Measurements from ENCODE around the gene OR52R1. TPM values are rescaled to one million over a fixed set of nuclear protein-coding genes. Genes with fewer than 3 reads are reported as not detected.

Gene OR52R1
- total and polyA plus RNA-seq, 2 donors (not counting 3 experiments of a cell fraction or from before 2014, with no cell fraction given) = not detected

DNA sequence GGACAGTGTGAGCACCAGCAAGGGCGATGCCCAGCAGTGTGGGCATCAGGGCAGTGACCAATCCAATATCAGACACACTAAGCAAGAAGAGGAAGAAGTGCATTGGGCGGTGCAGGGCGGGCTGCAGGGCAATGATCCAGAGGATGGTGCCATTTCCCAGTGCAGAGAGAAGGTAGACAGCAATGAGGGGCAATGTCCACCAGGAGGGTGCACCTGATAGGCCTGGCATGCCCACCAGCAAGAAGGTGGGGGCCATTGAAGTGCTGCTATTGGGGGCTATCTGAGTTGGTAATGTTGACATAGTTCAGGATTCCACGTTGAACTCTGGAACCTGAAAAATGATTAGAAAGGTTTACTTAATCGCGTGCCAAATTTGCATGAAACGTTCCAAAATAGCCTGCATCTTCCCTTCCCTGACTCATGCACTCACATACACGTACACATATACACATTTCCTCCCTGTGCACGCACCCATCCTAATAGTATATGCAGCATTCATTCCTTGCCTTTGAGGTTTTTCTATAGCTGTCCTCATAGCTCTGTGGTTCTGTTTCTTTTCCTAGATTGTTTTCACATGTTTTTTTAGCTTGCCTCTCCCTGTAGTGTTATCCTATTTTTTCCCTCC, 44.8 kb upstream of the OR52R1 start, which contains the start of gene OR51S1:
Gene OR51S1 (minus strand): TSS at position 301 of the 625 bp plus-strand sequence. CDS start 0 bp downstream, at position 301.
- FAIRE-seq (no peak), DNase-seq (ENCODE audit: low read depth, low spot score) (no peak)
- H2AFZ ChIP-seq (ENCODE audit: low read depth, low read length) = no peak within 1 kb of the TSS
- ChIA-PET POLR2A (no interaction called here), CTCF (no interaction called here)
- no TSS peak for BruUV-seq (replicated peaks)
- H3K4me2 ChIP-seq (ENCODE audit: insufficient read depth, low read length) = no peak within 1 kb of the TSS
- no peaks in the 10 kb centered on the region for H3K79me2 ChIP-seq (ENCODE audit: control insufficient read depth, insufficient read depth, low read length)
- no peaks in the 10 kb centered on the region for H3K27me3 ChIP-seq (ENCODE audit: control insufficient read depth in 2 of 2, insufficient read depth in 2 of 2, low read length in 2 of 2)
- intact Hi-C loops (cut with micrococcal nuclease) = no loop called here
- no peaks in the 10 kb centered on the region for H4K20me1 ChIP-seq (replicated peaks; ENCODE audit: control insufficient read depth, extremely low read depth, insufficient read depth, low read length)
- H3K4me1 ChIP-seq (ENCODE audit: control insufficient read depth, extremely low read depth, insufficient read depth, low read length) = no peaks in the 10 kb centered on the region
- no peak within 1 kb of the TSS for H3K27ac ChIP-seq (ENCODE audit: insufficient read depth, low read depth, low read length)
- H3K9me3 ChIP-seq (replicated peaks; ENCODE audit: control insufficient read depth, insufficient read depth, low read length) = no peaks in the 10 kb centered on the region
- no peak within 1 kb of the TSS for H3K4me3 ChIP-seq (replicated peaks in 1 of 3; ENCODE audit: insufficient read depth in 1 of 3, low read depth in 1 of 3, low read length in 3 of 3)
- H3K36me3 ChIP-seq (ENCODE audit: control insufficient read depth in 2 of 2, extremely low read depth in 1 of 2, insufficient read depth in 2 of 2, low read length in 2 of 2) = no peaks in the 10 kb centered on the region
- no peaks in the 10 kb centered on the region for H3K9me1 ChIP-seq (replicated peaks; ENCODE audit: control insufficient read depth, extremely low read depth, insufficient read depth, low read length)
- TF ChIP-seq GATA2 (IDR thresholded peaks at IDR 0.05; ENCODE audit: insufficient read depth, insufficient read length, low read depth, low read length) (no peak), FOS (IDR thresholded peaks at IDR 0.05; ENCODE audit: borderline replicate concordance, insufficient read depth, low read length) (no peak), POLR2A (IDR thresholded peaks at IDR 0.05; ENCODE audit: low read depth, low read length) (no peak), POLR2AphosphoS5 (IDR thresholded peaks at IDR 0.05; ENCODE audit: insufficient read depth, low read depth, low read length) (no peak), JUN (IDR thresholded peaks at IDR 0.05; ENCODE audit: borderline replicate concordance, insufficient read depth, insufficient read length, low read depth) (no peak), EZH2 (IDR thresholded peaks at IDR 0.05; ENCODE audit: borderline replicate concordance, low read depth, low read length, severe bottlenecking) (no peak), MYC (IDR thresholded peaks at IDR 0.05; ENCODE audit: low read depth, low read length) (no peak)
- TF ChIP-seq, protein P1, sequence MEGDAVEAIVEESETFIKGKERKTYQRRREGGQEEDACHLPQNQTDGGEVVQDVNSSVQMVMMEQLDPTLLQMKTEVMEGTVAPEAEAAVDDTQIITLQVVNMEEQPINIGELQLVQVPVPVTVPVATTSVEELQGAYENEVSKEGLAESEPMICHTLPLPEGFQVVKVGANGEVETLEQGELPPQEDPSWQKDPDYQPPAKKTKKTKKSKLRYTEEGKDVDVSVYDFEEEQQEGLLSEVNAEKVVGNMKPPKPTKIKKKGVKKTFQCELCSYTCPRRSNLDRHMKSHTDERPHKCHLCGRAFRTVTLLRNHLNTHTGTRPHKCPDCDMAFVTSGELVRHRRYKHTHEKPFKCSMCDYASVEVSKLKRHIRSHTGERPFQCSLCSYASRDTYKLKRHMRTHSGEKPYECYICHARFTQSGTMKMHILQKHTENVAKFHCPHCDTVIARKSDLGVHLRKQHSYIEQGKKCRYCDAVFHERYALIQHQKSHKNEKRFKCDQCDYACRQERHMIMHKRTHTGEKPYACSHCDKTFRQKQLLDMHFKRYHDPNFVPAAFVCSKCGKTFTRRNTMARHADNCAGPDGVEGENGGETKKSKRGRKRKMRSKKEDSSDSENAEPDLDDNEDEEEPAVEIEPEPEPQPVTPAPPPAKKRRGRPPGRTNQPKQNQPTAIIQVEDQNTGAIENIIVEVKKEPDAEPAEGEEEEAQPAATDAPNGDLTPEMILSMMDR (IDR thresholded peaks at IDR 0.05; ENCODE audit: extremely low read depth in 1 of 2, insufficient read depth in 1 of 2, low read depth in 1 of 2, low read length in 2 of 2) = no peak
- TF ChIP-seq, protein P2, sequence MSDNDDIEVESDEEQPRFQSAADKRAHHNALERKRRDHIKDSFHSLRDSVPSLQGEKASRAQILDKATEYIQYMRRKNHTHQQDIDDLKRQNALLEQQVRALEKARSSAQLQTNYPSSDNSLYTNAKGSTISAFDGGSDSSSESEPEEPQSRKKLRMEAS (IDR thresholded peaks at IDR 0.05; ENCODE audit: insufficient read depth, insufficient read length) = no peak
- no peak within 1 kb of the TSS for H3K9ac ChIP-seq (replicated peaks; ENCODE audit: extremely low read depth, insufficient read depth, low read length)
- dilution Hi-C loops (cut with MboI; ENCODE audit: extremely low pct_ligation_motif_present, low sequenced_read_pairs) = no loop called here

Data from endothelial cell of umbilical vein (primary cell).